SU-DHL-6 (cell line): ENCODE measurements around the gene TNFRSF4.

Experiments used
- H2AFZ ChIP-seq: fragments of 200-600 bp; sonication (generic); 2 replicates; pipeline ENCODE4 v1.6.1; 2014; ENCODE audit warnings: low read depth, mild to moderate bottlenecking, moderate library complexity, mixed read lengths, antibody characterized with exemption, low read length; ENCODE audit not compliant: severe bottlenecking
- H3F3A ChIP-seq: fragments of 200-600 bp; shearing (Covaris generic); 2 replicates; pipeline ENCODE4 v1.6.0; 2016; ENCODE audit warnings: antibody characterized with exemption, mild to moderate bottlenecking; ENCODE audit not compliant: insufficient read depth
- H3K27ac ChIP-seq: fragments of 200-600 bp; sonication (generic); 2 replicates; pipeline ENCODE4 v1.5.1; 2016; ENCODE audit warnings: low read depth, mild to moderate bottlenecking, low read length, moderate library complexity, mixed read lengths
- H3K27me3 ChIP-seq: fragments of 200-600 bp; sonication (generic), shearing (Covaris generic); 2 replicates; pipeline ENCODE4 v1.6.0; 2014; ENCODE audit warnings: mild to moderate bottlenecking, low read length
- H3K36me3 ChIP-seq: fragments of 200-600 bp; sonication (generic); 2 replicates; pipeline ENCODE4 v1.6.1; 2014; ENCODE audit warnings: mild to moderate bottlenecking, low read length, mixed read lengths
- H3K4me2 ChIP-seq: fragments of 300-600, 200-600 bp; shearing (Covaris generic), sonication (generic); 2 replicates; pipeline ENCODE4 v1.6.0; 2014; ENCODE audit warnings: low read length, low read depth, mild to moderate bottlenecking; ENCODE audit not compliant: poor library complexity, severe bottlenecking
- H3K4me3 ChIP-seq: fragments of 200-600 bp; sonication (generic); 2 replicates; pipeline ENCODE4 v1.5.1; 2014; ENCODE audit warnings: antibody characterized with exemption, low read length, mild to moderate bottlenecking, mixed read lengths; ENCODE audit not compliant: insufficient read depth, poor library complexity, severe bottlenecking
- H3K79me2 ChIP-seq: fragments of 200-600 bp; sonication (generic); 2 replicates; pipeline ENCODE4 v1.6.1; 2014; ENCODE audit warnings: mild to moderate bottlenecking, low read length, moderate library complexity; ENCODE audit not compliant: insufficient read depth
- H3K9ac ChIP-seq: fragments of 200-600 bp; sonication (generic); 2 replicates; pipeline ENCODE4 v1.7.0; 2014; ENCODE audit warnings: mild to moderate bottlenecking, low read length
- H3K9me2 ChIP-seq: fragments of 200-600 bp; sonication (generic); replicated peaks from 2 replicates; pipeline ENCODE4 v1.6.1; 2014; ENCODE audit warnings: low read length; ENCODE audit not compliant: insufficient read depth
- H3K9me3 ChIP-seq: fragments of 200-600 bp; sonication (generic); 2 replicates; pipeline ENCODE4 v1.6.1; 2014; ENCODE audit warnings: low read length, mixed read lengths; ENCODE audit not compliant: insufficient read depth
- H4K20me1 ChIP-seq: fragments of 200-600 bp; sonication (generic); 2 replicates; pipeline ENCODE4 v1.6.1; 2014; ENCODE audit warnings: low read depth, mild to moderate bottlenecking, antibody characterized with exemption, low read length, moderate library complexity, mixed read lengths
- CTCF ChIP-seq: fragments of 200-600 bp; sonication (generic); IDR thresholded peaks from one replicate; pipeline ENCODE4 v1.5.1; 2017; ENCODE audit warnings: antibody characterized with exemption, mild to moderate bottlenecking, low read length, moderate library complexity; ENCODE audit not compliant: insufficient read depth, poor library complexity, severe bottlenecking
- EZH2phosphoT487 ChIP-seq: fragments of 200-600 bp; sonication (generic), shearing (Covaris generic); conservative IDR thresholded peaks from 2 replicates; pipeline ENCODE4 v1.6.1; 2018; ENCODE audit warnings: mild to moderate bottlenecking, antibody characterized with exemption, low read length, moderate library complexity, mixed read lengths

Gene TNFRSF4

GRCh38 chr1:1163538-1164070 lies 50.3 kb downstream of the TNFRSF4 start:
- Histone ChIP-seq H3K36me3 (no peaks in the 10 kb centered on the region), H3K4me2 (no peak overlapping the region)

GRCh38 chr1:1162597-1163537 lies 51.1 kb downstream of the TNFRSF4 start:
- no peaks in the 10 kb centered on the region for H3K79me2 ChIP-seq
- H2AFZ ChIP-seq: no peak overlapping the region
- TF ChIP-seq CTCF (no peak), EZH2phosphoT487 (no peak)
- no peak overlapping the region for H3K4me2 ChIP-seq
- H3K9me2 ChIP-seq: no peaks in the 10 kb centered on the region
- H3K4me3 ChIP-seq: no peak overlapping the region
- H4K20me1 ChIP-seq: no peaks in the 10 kb centered on the region
- no peaks in the 10 kb centered on the region for H3F3A ChIP-seq
- H3K27me3 ChIP-seq: no peaks in the 10 kb centered on the region
- no peak overlapping the region for H3K27ac ChIP-seq
- no peaks in the 10 kb centered on the region for H3K9me3 ChIP-seq
- H3K36me3 ChIP-seq: no peaks in the 10 kb centered on the region
- no peak overlapping the region for H3K9ac ChIP-seq

More at GRCh38 chr1:1163538-1164070, 50.3 kb downstream of the TNFRSF4 start:
- Histone ChIP-seq H3K9me2 (no peaks in the 10 kb centered on the region), H3K79me2 (no peaks in the 10 kb centered on the region), H3K27me3 (no peaks in the 10 kb centered on the region), H3F3A (no peaks in the 10 kb centered on the region), H3K9ac (no peak overlapping the region), H3K4me3 (no peak overlapping the region), H2AFZ (no peak overlapping the region), H4K20me1 (no peaks in the 10 kb centered on the region), H3K9me3 (no peaks in the 10 kb centered on the region), H3K27ac (no peak overlapping the region)
- TF ChIP-seq EZH2phosphoT487 (no peak), CTCF (no peak)

- Histone ChIP-seq H3K79me2 (no peaks in the 10 kb centered on the region), H3K27ac (no peak overlapping the region), H3K36me3 (no peaks in the 10 kb centered on the region), H3K4me3 (no peak overlapping the region), H4K20me1 (no peaks in the 10 kb centered on the region), H3F3A (no peaks in the 10 kb centered on the region), H3K9me3 (no peaks in the 10 kb centered on the region), H3K9ac (no peak overlapping the region), H3K9me2 (no peaks in the 10 kb centered on the region), H2AFZ (no peak overlapping the region), H3K4me2 (no peak overlapping the region), H3K27me3 (no peaks in the 10 kb centered on the region)
- no peak for TF ChIP-seq CTCF
- no peak for TF ChIP-seq EZH2phosphoT487
These were observed 52.3 kb downstream of the TNFRSF4 start for GRCh38 chr1:1161683-1162079.
